Adrenal gland (tissue), 5 donors: ENCODE results near the gene FGF19.

Experiments
- POLR2A ChIP-seq, 2 donors: fragments of 450-650 bp; IDR thresholded peaks; one replicate each; pipeline ENCODE4 v1.6.1; 2017; ENCODE audit warnings: antibody characterized with exemption in 2 of 2, mild to moderate bottlenecking in 2 of 2, moderate library complexity in 1 of 2
- TF ChIP-seq, protein P1 (sequence below), 6 experiments: fragments of 450-650 bp in 4 of 6; fragments of 200-600 bp in 2 of 6; sonication (generic) in 1 of 6; IDR thresholded peaks; 1 replicate in 5 of 6; 2 replicates in 1 of 6; pipeline versions ENCODE4 v1.5.1 to v1.8.0; 2016 to 2021; ENCODE audit warnings: antibody characterized with exemption in 6 of 6, mild to moderate bottlenecking in 2 of 6, moderate library complexity in 1 of 6
- donor health status: DM: no; HTN: no; CAD: no.

DNA sequence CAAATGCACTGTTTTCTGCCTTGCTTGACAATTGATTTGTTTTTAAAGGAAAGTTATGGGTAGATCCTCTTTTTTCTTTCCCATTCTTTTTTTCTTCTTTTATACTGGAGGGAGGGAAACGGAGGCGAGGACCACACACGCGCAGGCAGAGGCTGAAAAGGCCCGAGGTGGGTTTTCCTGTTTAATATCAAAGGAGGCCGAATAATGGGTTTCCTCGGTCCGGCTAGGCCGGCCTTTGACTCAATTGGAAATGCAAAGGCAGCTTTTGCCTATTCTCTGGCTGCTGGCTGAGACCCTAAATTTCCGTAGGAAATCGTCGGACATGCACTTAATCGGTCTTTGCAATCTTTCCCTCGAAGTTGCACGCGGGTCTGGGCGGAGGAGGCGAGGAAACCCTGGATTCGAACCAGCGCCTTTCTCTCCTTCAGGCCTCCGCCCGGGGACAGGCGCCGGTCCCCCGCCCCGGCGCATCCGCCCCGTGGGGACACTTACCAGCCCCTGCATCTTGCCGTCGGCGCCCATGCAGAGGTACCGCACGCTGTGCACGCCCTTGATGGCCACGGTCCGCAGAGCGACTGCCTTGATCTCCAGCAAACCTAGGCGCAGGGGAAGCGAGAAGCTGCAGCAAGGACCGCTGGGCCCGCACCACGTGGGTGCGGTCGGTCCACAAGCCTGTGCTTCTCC, 911 bp downstream of the FGF19 start:
- no peak for TF ChIP-seq POLR2A (IDR thresholded peaks at IDR 0.05)
- TF ChIP-seq, protein P1, sequence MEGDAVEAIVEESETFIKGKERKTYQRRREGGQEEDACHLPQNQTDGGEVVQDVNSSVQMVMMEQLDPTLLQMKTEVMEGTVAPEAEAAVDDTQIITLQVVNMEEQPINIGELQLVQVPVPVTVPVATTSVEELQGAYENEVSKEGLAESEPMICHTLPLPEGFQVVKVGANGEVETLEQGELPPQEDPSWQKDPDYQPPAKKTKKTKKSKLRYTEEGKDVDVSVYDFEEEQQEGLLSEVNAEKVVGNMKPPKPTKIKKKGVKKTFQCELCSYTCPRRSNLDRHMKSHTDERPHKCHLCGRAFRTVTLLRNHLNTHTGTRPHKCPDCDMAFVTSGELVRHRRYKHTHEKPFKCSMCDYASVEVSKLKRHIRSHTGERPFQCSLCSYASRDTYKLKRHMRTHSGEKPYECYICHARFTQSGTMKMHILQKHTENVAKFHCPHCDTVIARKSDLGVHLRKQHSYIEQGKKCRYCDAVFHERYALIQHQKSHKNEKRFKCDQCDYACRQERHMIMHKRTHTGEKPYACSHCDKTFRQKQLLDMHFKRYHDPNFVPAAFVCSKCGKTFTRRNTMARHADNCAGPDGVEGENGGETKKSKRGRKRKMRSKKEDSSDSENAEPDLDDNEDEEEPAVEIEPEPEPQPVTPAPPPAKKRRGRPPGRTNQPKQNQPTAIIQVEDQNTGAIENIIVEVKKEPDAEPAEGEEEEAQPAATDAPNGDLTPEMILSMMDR (IDR thresholded peaks at IDR 0.05), result no peak
